ENCODE results near the gene GARS1.

The GARS1 gene

GRCh38 chr7:30682212-30683083 is 87.8 kb downstream of the GARS1 start, which contains the start of gene CRHR2:
Gene CRHR2 (minus strand): TSS chr7:30682456. CDS start chr7:30682280, 176 bp downstream.
- no peak for DNase-seq

DNA sequence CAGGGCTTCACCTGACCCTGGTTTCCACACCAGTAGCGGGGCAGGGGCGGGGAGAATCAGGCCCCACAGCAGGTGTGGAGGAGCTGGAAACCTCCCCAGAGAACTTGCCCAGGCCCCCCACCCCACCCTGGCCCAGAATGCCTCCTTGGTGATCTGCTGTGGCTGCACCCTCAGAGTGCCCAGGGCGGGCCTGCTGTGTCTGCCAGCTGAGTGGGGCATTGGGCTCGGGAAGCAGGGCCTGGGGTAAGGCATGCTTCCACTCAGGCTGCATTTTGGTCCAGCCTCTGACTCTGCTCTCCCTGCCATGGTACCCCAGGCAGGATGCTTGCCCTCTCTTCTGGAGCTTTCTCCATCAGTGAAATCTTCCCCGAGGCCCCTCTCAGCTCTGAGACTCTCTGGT is 88.6 kb downstream of the GARS1 start:
- no peak for DNase-seq
